Measurements from ENCODE around the gene RGN.
A peak's percentile ranks its signal among the peaks of the same experiment; 100 is the strongest.

Gene RGN

GRCh38 chrX:47078129-47079043, at the start of gene RGN:
Gene RGN (plus strand): TSS chrX:47078443. CDS start chrX:47081145, 2,702 bp downstream.
- in situ Hi-C loops (cut with HindIII; ENCODE audit: low pct_unique_long_range_greater_than_20kb, low sequenced_read_pairs), result no loop called here
- no peak for TF ChIP-seq JUND (IDR thresholded peaks at IDR 0.05; ENCODE audit: low read depth)
- no peak for DNase-seq (ENCODE audit: low read depth in 1 of 2, low spot score in 1 of 2)

GRCh38 chrX:47030339-47030738, 47.9 kb upstream of the RGN start:
- TF ChIP-seq JUND (IDR thresholded peaks at IDR 0.05; ENCODE audit: low read depth), result no peak
- peak; percentile 24 to 82 for DNase-seq (ENCODE audit: low read depth in 1 of 2, low spot score in 1 of 2)
- in situ Hi-C loops (cut with HindIII; ENCODE audit: low pct_unique_long_range_greater_than_20kb, low sequenced_read_pairs), result no loop called here

DNA sequence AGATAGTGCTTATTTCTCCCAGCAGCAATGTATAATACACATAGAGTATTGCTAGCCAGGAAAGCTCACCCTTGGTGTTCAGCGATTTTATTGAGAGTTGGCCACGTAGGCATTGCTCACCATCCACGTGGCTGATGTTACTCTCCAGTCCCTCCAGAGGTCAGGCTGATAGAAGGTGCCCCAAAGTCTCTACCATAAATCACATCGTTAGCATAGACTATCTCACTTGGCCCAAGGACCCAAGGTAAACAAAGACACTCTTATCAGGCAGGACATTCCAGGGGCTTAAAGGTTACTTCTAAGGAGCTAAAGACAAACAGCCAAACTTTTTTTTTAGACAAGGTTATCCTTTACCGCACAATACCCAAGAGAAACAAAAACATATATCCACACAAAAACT, 30.3 kb upstream of the RGN start:
- no peak for TF ChIP-seq JUND (IDR thresholded peaks at IDR 0.05; ENCODE audit: low read depth)
- in situ Hi-C loops (cut with HindIII; ENCODE audit: low pct_unique_long_range_greater_than_20kb, low sequenced_read_pairs), result no loop called here
- no peak for DNase-seq (ENCODE audit: low read depth in 1 of 2, low spot score in 1 of 2)

DNA sequence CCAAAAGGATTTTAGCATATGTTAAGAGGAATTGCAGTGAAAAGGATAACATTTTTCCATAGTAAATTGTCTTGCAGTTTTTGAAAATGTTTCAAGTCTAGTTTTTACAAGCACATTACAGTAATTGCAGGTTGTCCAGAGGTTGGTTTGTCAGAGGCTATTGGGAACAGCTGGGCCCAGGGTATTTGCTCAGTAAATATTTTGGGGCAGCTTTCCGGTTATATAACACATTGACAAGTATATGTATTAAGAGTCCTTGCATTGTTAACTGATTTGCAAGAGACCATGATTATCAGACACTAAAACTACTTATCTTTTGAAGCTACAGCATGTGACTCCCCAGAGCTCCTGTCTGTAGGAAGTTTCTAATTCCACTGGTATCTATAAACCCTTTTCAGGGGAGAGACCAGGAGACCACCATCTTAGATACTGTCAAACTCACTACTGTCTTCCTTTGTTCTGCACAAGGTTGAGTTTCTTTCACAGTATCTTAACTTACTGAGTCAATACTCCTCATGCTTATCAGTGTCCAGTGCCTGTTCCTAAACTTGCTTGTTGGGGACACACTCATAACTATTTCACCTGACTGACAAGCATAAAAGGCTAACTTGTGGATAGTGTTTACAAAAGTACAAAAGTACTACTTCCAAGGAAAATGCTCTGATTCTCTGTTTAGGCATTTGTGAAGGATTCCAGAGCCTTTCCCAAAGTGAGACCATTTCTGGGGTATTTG, 18.9 kb upstream of the RGN start:
- no peak for TF ChIP-seq JUND (IDR thresholded peaks at IDR 0.05; ENCODE audit: low read depth)
- in situ Hi-C loops (cut with HindIII; ENCODE audit: low pct_unique_long_range_greater_than_20kb, low sequenced_read_pairs), result no loop called here
- DNase-seq (ENCODE audit: low read depth in 1 of 2, low spot score in 1 of 2), result no peak

- in situ Hi-C loops (cut with HindIII; ENCODE audit: low pct_unique_long_range_greater_than_20kb, low sequenced_read_pairs), result no loop called here
- no peak for TF ChIP-seq JUND (IDR thresholded peaks at IDR 0.05; ENCODE audit: low read depth)
- no peak for DNase-seq (ENCODE audit: low read depth in 1 of 2, low spot score in 1 of 2)
Observed at GRCh38 chrX:47060708-47061107, 17.5 kb upstream of the RGN start.

DNA sequence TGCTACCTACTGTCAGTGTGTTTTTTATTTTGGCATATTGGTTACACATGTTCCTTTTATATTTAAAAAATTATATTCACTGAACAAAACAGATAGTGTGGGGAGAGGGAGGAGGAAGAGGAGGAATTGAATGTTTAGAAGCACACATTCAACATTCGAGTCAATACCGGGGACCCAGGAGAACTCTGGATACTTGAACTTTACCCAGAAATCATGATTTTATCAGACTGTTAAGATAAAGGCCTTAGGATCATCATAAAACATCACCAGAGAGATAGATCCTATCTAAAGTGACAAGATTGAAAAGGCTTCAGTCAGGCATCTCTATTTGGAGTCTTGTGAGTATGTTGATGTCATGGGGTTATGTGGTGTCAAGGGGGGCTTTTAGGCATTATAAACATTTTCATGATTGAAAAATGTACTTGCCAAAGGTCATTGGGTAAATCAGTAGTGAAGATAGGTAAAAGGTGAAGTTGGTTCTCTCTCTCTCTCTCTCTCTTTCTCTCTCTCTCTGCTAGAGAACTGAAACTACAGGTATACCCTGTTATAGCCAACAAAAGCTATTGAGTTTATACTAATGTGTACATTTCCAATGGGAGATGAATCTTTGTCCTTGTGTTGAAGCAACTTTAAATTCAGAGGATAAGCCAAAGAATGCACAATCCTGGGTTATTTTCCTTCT, 16.9 kb upstream of the RGN start:
- no peak for DNase-seq (ENCODE audit: low read depth in 1 of 2, low spot score in 1 of 2)
- in situ Hi-C loops (cut with HindIII; ENCODE audit: low pct_unique_long_range_greater_than_20kb, low sequenced_read_pairs), result no loop called here
- no peak for TF ChIP-seq JUND (IDR thresholded peaks at IDR 0.05; ENCODE audit: low read depth)

- TF ChIP-seq JUND (IDR thresholded peaks at IDR 0.05; ENCODE audit: low read depth), result no peak
- in situ Hi-C loops (cut with HindIII; ENCODE audit: low pct_unique_long_range_greater_than_20kb, low sequenced_read_pairs), result no loop called here
Observed at GRCh38 chrX:47063179-47063578, 15.1 kb upstream of the RGN start.

GRCh38 chrX:47068214-47068613, 10.0 kb upstream of the RGN start:
- in situ Hi-C loops (cut with HindIII; ENCODE audit: low pct_unique_long_range_greater_than_20kb, low sequenced_read_pairs), result no loop called here
- TF ChIP-seq JUND (IDR thresholded peaks at IDR 0.05; ENCODE audit: low read depth), result no peak
- DNase-seq (ENCODE audit: low read depth in 1 of 2, low spot score in 1 of 2), result no peak

More at GRCh38 chrX:47063179-47063578, 15.1 kb upstream of the RGN start:
- no peak for DNase-seq (ENCODE audit: low read depth in 1 of 2, low spot score in 1 of 2)

- in situ Hi-C loops (cut with HindIII; ENCODE audit: low pct_unique_long_range_greater_than_20kb, low sequenced_read_pairs), result no loop called here
- TF ChIP-seq JUND (IDR thresholded peaks at IDR 0.05; ENCODE audit: low read depth), result no peak
- no peak for DNase-seq (ENCODE audit: low read depth in 1 of 2, low spot score in 1 of 2)
Observed at GRCh38 chrX:47068720-47069119, 9.5 kb upstream of the RGN start.

DNA sequence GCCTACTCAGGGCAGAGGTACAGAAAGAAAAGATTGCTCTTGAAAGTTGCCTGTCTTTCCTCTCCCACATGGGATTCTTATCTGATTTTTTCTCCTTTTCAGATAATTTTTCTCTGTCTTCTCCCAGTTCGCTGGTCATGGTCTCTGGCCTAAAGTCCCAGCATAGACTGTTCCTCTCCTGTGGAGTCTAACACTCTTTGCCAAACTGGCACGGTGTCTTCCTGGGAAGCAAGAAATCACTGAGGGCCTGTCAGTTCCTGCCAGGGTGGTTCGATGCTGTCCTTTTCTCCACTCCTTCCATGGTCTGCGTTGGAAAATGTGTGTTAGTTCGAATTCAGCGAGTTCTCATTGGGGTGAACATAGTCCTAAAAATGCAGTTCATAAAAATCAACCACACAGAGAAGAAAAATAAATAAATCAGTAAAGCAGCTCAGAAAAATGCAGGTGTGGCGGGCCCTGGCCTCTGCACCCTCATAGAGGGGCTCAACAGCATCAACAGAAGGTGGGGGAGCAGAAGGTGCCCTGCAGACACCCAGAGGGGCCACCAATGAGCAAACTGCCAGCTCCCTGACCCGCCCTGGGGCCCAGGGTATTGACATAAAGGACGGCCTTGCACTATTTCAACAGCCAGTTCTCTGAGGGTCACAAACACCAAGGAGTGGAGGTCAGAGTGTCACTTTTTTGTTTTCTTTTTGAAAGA, 2.1 kb downstream of the RGN start:
- no peak for DNase-seq (ENCODE audit: low read depth in 1 of 2, low spot score in 1 of 2)
- TF ChIP-seq JUND (IDR thresholded peaks at IDR 0.05; ENCODE audit: low read depth), result no peak
- in situ Hi-C loops (cut with HindIII; ENCODE audit: low pct_unique_long_range_greater_than_20kb, low sequenced_read_pairs), result no loop called here

- no peak for DNase-seq (ENCODE audit: low read depth in 1 of 2, low spot score in 1 of 2)
- TF ChIP-seq JUND (IDR thresholded peaks at IDR 0.05; ENCODE audit: low read depth), result no peak
- in situ Hi-C loops (cut with HindIII; ENCODE audit: low pct_unique_long_range_greater_than_20kb, low sequenced_read_pairs), result no loop called here
Observed at GRCh38 chrX:47080915-47081236, 2.6 kb downstream of the RGN start.

DNA sequence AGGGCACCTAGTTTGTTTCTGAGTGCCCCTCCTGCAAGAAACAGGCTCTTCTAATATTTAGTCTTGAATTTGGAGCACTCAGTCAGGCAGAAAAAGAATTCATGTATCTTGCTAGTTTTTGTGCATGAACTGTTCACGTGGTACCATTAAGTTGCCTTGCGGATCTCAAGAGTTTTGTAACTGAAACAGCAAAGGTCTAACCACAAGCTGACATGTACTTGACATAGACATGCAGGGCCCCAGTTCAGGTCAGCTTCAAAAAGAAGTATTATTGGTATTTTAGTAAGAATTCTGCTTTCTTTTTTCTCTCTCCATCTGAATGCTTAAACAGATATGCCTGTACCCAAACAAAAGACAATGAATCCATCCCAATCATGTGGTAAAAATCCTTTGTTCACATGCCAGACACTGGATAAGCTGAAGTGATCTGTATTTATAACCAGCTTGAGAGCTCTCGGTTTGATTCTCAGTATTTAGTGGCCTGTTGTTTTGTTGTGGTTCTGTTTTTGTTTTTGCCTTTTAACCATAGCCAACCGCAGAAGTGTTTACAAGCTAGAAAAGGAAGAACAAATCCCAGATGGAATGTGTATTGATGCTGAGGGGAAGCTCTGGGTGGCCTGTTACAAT, 13.0 kb downstream of the RGN start:
- DNase-seq (ENCODE audit: low read depth in 1 of 2, low spot score in 1 of 2), result no peak
- no peak for TF ChIP-seq JUND (IDR thresholded peaks at IDR 0.05; ENCODE audit: low read depth)
- in situ Hi-C loops (cut with HindIII; ENCODE audit: low pct_unique_long_range_greater_than_20kb, low sequenced_read_pairs), result no loop called here

Measured in T47D (cell line).